ENCODE results near the gene POLE.
"Not testable (repeated sequence)": the region's sequence is repeated elsewhere in the genome, so short reads cannot be mapped to it uniquely, and the experiment has no call there.

The POLE gene

GRCh38 chr12:132717011-132717410 lies 29.9 kb upstream of the POLE start:
- no peak for DNase-seq

GRCh38 chr12:132716356-132716755 lies 29.2 kb upstream of the POLE start:
- DNase-seq = no peak

GRCh38 chr12:132715874-132716273 lies 28.7 kb upstream of the POLE start:
- DNase-seq = no peak

- DNase-seq = no peak
Observed at GRCh38 chr12:132713123-132713522, 26.0 kb upstream of the POLE start.

GRCh38 chr12:132711080-132711843 lies 24.1 kb upstream of the POLE start:
- DNase-seq = peak; percentile 33

GRCh38 chr12:132710405-132711079 lies 23.4 kb upstream of the POLE start, which contains the start of gene PGAM5:
PGAM5 (plus strand) TSS chr12:132710842; CDS start chr12:132710877, 35 bp downstream.
- peak; percentile 90 for DNase-seq

GRCh38 chr12:132710043-132710404 lies 22.9 kb upstream of the POLE start:
- peak; percentile 30 for DNase-seq

GRCh38 chr12:132708150-132708549 lies 21.0 kb upstream of the POLE start:
- no peak for DNase-seq

GRCh38 chr12:132707241-132707640 lies 20.1 kb upstream of the POLE start:
- no peak for DNase-seq

GRCh38 chr12:132703641-132704040 lies 16.5 kb upstream of the POLE start:
- no peak for DNase-seq

GRCh38 chr12:132702640-132703039 lies 15.5 kb upstream of the POLE start:
- no peak for DNase-seq

- no peak for DNase-seq
Observed at GRCh38 chr12:132700212-132700822, 13.2 kb upstream of the POLE start.

- DNase-seq = no peak
Observed at GRCh38 chr12:132698341-132698740, 11.2 kb upstream of the POLE start.

- no peak for DNase-seq
Observed at GRCh38 chr12:132695431-132695830, 8.3 kb upstream of the POLE start.

- not testable (repeated sequence) for DNase-seq
Observed at GRCh38 chr12:132694888-132695287, 7.7 kb upstream of the POLE start.

- DNase-seq = not testable (repeated sequence)
Observed at GRCh38 chr12:132692030-132692429, 4.9 kb upstream of the POLE start.

GRCh38 chr12:132690112-132690511 lies 3.0 kb upstream of the POLE start:
- DNase-seq = no peak

GRCh38 chr12:132689227-132689626 lies 2.1 kb upstream of the POLE start:
- DNase-seq = no peak

- no peak for DNase-seq
Observed at GRCh38 chr12:132686825-132687210, 324 bp downstream of the POLE start.

- no peak for DNase-seq
Observed at GRCh38 chr12:132685400-132685799, 1.7 kb downstream of the POLE start.

- no peak for DNase-seq
Observed at GRCh38 chr12:132677492-132677891, 9.7 kb downstream of the POLE start.

GRCh38 chr12:132675757-132676432 lies 11.2 kb downstream of the POLE start:
- no peak for DNase-seq

GRCh38 chr12:132674561-132674960 lies 12.6 kb downstream of the POLE start:
- DNase-seq = no peak
